Activated naive CD8-positive, alpha-beta T cell (primary cell): ENCODE results near the gene MFSD12.

Source experiments
- H3K27ac Mint-ChIP-seq: one replicate; pipeline ENCODE4 v1.8.0; 2021; ENCODE audit warnings: mixed read lengths
- H3K27me3 Mint-ChIP-seq: one replicate; pipeline ENCODE4 v1.8.0; 2021; ENCODE audit warnings: mixed read lengths
- H3K36me3 Mint-ChIP-seq: one replicate; pipeline ENCODE4 v1.8.0; 2021; ENCODE audit warnings: mixed read lengths
- H3K4me1 Mint-ChIP-seq: one replicate; pipeline ENCODE4 v1.8.0; 2021; ENCODE audit warnings: low read depth, mixed read lengths
- H3K4me3 Mint-ChIP-seq: one replicate; pipeline ENCODE4 v1.8.0; 2021; ENCODE audit warnings: mild to moderate bottlenecking, mixed read lengths
- H3K9me3 Mint-ChIP-seq: one replicate; pipeline ENCODE4 v1.8.0; 2021; ENCODE audit warnings: low read depth, mixed read lengths

MFSD12 gene

DNA sequence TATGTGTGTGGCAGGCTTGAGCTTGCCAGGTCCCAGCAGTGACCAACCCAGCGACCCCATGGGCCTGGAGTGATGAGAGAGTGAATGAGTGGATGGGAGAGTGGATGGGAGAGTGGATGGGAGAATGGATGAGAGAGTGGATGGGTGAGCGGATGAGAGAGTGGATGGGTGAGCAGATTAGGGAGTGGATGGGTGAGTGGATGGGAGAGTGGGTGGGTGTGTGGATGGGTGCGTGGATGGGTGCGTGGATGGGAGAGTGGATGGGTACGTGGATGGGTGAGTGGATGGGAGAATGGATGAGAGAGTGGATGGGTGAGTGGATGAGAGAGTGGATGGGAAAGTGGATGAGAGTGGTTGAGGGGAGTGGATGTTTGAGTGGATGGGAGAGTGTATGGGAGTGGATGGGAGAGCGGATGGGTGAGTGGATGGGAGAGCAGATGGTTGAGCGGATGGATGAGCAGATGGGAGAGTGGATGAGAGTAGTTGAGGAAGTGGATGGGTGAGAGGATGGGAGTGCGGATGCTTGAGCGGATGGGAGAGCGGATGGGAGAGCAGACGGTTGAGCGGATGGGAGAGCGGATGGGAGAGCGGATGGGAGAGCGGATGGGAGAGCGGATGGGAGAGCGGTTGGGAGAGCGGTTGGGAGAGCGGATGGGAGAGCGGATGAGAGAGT is 28.7 kb downstream of the MFSD12 start:
- Mint-ChIP-seq H3K27ac (no peak overlapping the region), H3K4me3 (no peak overlapping the region), H3K27me3 (no peaks in the 10 kb centered on the region), H3K36me3 (no peaks in the 10 kb centered on the region), H3K4me1 (no peaks in the 10 kb centered on the region), H3K9me3 (no peaks in the 10 kb centered on the region)

DNA sequence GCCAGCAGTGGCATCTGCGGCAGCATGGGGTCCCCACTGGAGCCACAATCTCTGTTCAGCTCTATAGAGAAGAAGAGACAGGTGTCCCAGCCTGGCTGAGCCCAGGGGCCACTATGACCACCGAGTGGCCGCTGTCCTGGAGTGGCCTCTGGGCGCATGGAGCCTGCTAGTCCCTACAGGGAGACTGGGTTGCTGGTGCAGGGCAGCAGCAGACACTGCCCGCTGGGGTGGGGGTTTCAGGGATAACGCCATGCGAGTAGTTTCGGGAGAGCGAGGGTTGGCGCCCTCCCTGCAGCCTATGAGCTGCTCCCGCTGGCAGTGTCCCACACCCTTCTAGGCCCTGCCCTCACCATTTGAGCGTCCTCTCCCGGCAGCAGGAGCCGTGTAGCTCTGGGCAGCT is 29.3 kb downstream of the MFSD12 start:
- H3K36me3 Mint-ChIP-seq: no peaks in the 10 kb centered on the region
- H3K9me3 Mint-ChIP-seq: no peaks in the 10 kb centered on the region
- no peaks in the 10 kb centered on the region for H3K27me3 Mint-ChIP-seq
- no peaks in the 10 kb centered on the region for H3K4me1 Mint-ChIP-seq
- H3K4me3 Mint-ChIP-seq: no peak overlapping the region
- no peak overlapping the region for H3K27ac Mint-ChIP-seq

DNA sequence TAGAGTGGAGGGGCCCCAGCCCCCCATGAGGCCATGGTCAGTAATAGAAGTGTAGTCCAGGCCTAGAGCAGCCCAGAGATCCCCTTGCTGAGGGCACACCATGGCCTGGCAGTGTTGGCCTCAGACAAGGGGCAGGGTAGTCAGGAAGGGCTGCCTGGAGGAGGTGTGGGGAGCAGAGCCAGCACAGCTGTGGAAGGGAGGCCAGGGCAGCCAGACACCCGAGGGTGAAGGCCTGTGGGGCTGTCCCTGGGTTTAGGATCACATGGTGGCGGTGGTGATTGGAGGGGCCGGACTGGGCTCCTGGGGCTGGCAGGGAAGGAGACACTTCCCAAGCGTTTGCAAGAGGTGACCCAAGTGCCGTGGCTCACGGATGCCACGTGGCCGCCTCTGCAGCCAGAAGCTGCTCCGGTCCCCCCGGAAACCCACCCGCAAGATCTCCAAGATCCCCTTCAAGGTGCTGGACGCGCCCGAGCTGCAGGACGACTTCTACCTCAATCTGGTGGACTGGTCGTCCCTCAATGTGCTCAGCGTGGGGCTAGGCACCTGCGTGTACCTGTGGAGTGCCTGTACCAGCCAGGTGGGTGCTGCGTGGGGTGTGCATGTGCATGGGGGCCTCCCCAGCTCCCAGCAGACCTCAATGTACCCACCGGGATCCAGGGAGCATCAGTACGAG is 30.0 kb downstream of the MFSD12 start:
- no peak overlapping the region for H3K4me3 Mint-ChIP-seq
- H3K27ac Mint-ChIP-seq: no peak overlapping the region
- H3K4me1 Mint-ChIP-seq: no peaks in the 10 kb centered on the region
- H3K27me3 Mint-ChIP-seq: no peaks in the 10 kb centered on the region
- no peaks in the 10 kb centered on the region for H3K9me3 Mint-ChIP-seq
- H3K36me3 Mint-ChIP-seq: no peaks in the 10 kb centered on the region

DNA sequence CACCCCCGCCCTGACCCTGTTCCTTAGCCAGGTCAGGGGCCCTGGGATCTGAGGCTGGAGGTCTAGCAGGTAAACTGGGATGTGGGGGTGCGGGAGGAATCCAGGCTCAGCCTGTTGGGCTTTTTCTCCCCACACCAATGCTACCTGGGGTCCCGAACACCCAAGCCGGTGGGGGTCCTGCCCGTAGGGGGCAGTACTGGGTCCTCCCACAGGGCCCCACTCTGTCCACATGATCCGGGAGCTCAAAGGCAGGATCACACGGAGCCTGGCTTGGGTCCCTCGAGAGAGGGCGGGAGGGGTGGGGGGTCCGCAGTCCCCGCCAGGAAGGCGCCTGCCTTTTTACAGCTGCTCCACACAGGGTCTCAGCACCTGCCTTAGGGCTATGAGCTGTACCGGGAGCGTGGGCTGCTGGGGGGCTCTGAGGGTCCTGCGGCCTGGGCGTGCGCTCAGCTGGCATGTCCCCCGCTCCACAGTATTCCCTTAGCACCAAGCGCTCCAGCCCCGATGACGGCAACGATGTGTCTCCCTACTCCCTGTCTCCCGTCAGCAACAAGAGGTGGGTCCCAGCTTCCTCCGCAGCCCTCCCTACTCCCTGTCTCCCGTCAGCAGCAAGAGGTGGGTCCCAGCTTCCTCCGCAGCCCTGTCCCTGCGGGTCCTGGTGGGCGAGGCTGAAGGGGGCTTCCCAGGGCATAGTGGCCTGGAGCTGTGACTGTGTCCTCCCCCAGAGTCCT is 30.7 kb downstream of the MFSD12 start:
- no peaks in the 10 kb centered on the region for H3K9me3 Mint-ChIP-seq
- H3K4me3 Mint-ChIP-seq: no peak overlapping the region
- H3K36me3 Mint-ChIP-seq: no peaks in the 10 kb centered on the region
- H3K27me3 Mint-ChIP-seq: no peaks in the 10 kb centered on the region
- H3K4me1 Mint-ChIP-seq: no peaks in the 10 kb centered on the region
- no peak overlapping the region for H3K27ac Mint-ChIP-seq

DNA sequence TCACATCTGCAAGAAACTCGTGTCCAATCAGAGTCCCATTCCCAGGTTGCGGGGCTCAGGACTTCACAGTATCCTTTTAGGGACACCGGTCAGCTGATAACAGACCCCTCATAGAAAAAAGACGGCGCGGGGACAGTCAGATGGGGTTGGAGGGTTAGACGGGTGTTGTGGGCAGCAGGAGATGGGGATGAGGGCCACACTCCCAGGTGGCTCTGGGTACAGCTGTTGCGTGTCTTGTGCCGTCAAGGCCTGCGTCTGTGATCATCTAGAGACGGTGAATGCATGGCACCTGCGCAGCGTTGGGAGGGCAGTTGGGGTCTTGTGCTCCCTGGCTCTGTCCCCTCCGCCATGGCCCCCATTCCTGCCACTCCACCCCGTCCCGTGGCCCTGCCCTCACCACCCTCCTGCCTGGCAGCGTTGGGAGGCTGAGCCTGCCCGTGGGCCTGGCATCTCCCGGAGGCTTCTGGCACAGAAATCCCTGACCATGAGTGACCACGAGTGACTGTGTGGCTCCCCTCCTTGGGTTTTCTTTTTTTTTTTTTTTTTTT is 32.4 kb downstream of the MFSD12 start:
- Mint-ChIP-seq H3K4me3 (no peak overlapping the region), H3K36me3 (peaks cover 4% of the 10 kb centered on the region), H3K9me3 (no peaks in the 10 kb centered on the region), H3K27ac (no peak overlapping the region), H3K4me1 (peaks cover 4% of the 10 kb centered on the region), H3K27me3 (no peaks in the 10 kb centered on the region)

DNA sequence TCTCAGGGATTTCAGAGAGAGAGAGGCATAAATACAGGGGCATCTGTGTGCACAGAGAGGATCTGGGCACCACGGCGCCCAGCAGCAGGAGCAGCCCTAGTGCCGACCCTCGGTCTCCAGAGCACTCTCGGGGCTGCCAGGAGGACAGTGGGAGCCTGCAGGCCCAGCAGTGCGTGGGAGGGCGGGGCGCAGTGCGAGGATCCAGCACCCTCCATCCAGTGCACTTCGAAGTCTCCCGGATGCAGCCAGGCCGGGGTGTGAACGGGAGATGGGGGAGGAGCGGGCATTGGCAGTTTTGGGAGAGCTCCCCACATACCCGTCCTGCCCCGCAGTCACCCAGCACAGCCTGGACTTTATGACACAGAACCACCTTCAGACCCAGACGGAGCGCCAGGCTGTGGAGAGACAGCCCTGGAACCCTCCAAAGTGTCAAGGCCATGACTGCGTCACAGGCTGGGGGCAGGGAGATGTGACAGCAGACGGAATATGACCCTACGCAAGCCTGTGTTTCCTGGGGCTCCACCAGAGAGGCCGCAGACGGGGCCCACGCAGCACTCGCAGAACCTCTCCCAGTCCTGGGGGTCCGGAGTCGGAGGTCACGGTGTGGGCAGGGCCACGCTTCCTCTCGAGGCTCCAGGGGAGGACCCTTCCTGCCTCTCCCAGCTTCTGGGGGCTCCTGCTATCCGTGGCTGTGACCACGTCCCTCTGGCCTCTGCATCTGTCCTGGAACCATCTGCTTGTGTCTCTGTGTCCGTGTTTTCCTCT is 33.1 kb downstream of the MFSD12 start:
- Mint-ChIP-seq H3K4me3 (no peak overlapping the region), H3K4me1 (peaks cover 4% of the 10 kb centered on the region), H3K27me3 (no peaks in the 10 kb centered on the region), H3K9me3 (no peaks in the 10 kb centered on the region), H3K27ac (no peak overlapping the region), H3K36me3 (peaks cover 4% of the 10 kb centered on the region)

DNA sequence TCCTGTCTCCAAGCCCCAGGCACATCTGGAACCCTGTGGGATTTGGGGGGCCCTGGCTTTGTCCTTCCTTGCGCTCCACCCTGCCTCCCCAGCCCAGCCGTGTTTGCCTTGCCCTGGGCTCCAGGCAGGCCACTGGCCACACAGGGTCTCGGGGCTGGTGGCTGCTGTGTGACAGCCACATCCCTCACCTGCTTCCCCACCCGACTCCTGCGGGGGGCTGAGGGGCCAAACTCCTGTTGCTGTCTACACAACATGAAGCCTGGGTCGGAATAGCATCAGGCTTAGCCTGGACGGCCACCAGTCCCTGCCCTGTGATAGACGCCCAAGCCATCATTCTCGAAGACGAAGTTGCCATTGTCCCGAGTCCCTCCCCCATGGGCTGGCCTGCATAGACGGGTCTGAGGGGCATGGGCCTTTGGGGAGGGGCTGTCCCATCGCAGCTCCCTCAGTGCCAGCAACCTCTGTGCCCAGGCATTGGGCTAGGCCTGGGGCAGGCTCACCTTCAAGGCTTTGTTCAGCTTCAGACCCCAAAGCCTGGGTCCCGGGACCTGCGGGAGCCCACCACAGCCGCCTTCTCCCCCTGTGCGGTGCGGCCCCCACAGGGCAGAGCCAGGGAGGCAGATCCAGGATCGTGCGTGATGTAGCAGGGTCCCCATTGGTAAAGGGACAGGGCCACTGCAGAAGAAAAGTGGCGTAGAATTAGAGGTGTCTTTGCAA is 33.9 kb downstream of the MFSD12 start:
- Mint-ChIP-seq H3K36me3 (peaks cover 4% of the 10 kb centered on the region), H3K27ac (no peak overlapping the region), H3K9me3 (no peaks in the 10 kb centered on the region), H3K27me3 (no peaks in the 10 kb centered on the region), H3K4me3 (no peak overlapping the region), H3K4me1 (peaks cover 5% of the 10 kb centered on the region)

DNA sequence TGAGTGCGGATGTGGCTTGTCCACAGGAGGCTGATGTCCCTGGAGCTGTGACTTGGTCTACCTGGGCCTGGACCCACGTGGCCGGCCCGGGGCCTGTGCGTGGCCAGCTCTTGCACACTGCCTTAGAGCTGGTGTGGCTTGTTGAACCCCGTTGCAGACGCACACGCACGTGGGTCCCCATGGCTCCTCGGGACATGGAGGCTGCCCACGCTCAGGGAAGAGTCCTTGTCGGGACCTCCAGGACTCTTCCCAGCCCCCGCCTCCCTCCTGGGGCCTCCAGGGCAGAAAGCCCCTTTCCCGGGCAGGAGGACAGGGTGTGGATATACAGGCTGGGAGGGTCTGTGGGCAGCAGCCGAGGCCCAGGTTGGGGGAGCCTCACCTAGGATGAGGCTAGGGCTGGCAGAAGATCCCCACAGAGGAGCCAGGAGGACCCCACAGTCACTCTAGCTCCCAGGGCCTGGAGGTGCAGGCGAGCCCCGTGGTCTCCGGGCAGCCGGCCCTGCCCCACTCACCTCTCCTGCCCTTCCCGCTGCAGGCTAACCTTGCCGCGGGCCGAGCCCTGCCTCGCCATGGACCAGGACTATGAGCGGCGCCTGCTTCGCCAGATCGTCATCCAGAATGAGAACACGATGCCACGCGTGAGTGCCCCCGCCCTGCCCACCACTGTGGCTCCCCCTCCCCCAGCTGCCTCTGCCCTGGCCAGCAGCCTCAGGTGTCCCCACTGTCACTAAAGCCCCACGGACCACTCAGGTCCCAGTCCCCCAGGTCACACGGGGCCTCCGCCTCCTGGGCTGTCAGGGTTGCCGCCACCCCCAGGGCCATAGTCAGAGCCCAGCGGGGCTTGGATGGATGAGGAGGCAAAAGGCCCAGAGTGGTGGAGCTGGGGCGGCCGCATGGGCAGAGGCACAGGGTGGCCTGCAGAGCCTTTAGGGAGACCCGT is 34.7 kb downstream of the MFSD12 start:
- Mint-ChIP-seq H3K9me3 (no peaks in the 10 kb centered on the region), H3K27me3 (no peaks in the 10 kb centered on the region), H3K27ac (no peak overlapping the region), H3K4me3 (no peak overlapping the region), H3K36me3 (peaks cover 4% of the 10 kb centered on the region), H3K4me1 (peaks cover 10% of the 10 kb centered on the region)

DNA sequence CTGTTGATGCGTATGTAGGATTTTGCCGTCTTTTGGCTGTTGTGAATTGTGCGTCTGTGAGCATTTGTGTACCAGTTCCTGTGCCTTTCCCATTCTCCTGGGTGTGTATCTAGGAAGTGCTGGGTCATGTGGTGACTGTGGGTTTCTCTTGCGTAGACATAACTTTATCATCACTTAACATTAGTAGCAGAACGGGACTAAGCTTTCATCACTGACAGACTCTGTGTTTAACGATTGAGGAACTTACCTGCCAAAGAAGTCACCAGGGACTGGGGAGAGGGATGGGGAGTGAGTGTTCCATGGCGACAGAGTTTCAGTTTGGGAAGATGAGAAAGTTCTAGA is 36.3 kb downstream of the MFSD12 start:
- Mint-ChIP-seq H3K4me1 (peaks cover 17% of the 10 kb centered on the region), H3K27me3 (no peaks in the 10 kb centered on the region), H3K27ac (no peak overlapping the region), H3K9me3 (no peaks in the 10 kb centered on the region), H3K36me3 (peaks cover 4% of the 10 kb centered on the region), H3K4me3 (no peak overlapping the region)

DNA sequence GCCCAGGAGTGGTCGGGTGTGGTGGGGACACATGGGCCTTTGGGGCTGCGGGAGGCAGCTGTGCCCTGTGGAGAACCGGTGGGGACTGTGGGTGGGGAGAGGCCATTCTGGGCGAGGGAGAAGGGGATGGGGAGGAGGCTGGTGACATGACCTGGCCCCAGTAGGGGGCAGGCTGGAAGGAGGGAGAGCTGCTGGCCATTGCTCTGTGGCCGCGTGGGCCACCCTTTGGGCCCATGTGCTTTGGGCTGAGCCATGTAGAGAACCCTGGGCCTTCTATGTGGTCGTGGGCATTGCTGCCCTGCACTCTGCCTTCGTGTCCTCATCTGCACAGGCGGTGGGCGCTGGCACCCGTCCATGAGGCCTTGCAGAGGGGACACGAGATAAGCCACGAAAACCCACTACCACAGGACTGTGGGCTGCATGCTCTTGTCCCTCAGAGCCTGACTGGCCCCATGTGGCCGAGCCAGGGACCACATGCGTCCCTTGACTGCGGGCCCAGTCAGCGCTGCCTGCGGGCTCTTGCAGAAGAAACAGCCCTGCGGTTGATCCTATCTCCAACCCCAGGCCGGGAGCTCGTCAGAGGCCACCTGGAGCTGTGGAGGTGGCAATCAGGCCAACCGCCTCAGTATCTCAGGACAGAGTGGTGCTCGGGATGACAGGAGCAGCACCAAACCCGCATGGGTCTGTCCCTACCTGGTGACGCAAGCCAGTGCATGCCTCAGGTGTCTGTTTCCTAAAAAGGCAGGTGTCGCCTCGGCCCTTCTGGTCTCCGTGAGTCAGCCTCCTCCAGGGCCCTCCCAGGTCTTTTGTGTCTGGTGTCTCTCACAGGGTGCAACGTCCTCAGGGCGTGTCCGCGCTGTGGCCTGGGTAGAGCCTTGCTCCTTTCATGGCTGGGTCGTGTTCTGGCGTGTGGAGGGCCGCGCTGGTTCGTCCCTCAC is 37.0 kb downstream of the MFSD12 start:
- Mint-ChIP-seq H3K4me1 (peaks cover 22% of the 10 kb centered on the region), H3K9me3 (no peaks in the 10 kb centered on the region), H3K27me3 (no peaks in the 10 kb centered on the region), H3K36me3 (peaks cover 4% of the 10 kb centered on the region), H3K27ac (no peak overlapping the region), H3K4me3 (no peak overlapping the region)

DNA sequence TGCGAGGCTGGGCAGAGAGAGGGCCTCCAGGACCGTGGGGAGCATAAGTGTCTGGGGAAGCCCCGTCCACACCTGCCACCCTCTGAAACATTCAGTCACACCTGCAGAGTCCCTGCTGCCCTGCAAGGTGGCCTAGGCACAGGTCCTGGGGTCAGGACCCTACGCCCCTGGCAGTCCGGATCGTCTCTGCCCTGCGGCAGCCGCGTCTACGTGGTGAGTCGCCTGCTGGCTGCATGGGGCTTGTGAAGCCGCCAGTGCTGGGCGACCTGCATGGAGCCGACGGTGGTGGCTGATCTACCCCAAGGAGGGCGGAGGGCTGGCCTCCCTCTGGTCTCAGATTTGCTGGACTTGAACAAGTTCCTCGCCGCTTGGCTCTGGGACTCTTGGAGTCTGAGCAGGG is 38.3 kb downstream of the MFSD12 start:
- Mint-ChIP-seq H3K27ac (no peak overlapping the region), H3K4me1 (peaks cover 30% of the 10 kb centered on the region), H3K4me3 (no peak overlapping the region), H3K27me3 (no peaks in the 10 kb centered on the region), H3K36me3 (peaks cover 4% of the 10 kb centered on the region), H3K9me3 (no peaks in the 10 kb centered on the region)

DNA sequence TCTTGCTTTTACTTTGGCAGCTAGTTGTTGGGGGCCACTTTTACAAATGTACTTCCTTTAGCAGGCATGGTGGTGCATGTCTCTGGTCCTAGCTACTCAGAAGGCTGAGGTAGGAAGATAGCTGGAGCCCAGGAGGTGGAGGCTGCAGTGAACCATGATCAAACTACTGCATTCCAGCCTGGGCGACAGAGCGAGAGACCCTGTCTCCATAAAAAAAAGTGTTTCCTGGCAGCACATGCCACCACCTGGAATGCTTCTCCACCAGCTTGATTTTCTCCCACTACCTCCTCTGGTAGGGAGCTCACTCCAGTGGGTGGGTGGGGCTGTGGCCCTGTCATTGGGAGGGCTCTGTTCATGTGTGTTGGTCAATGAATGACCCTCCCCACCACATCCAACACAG is 38.7 kb downstream of the MFSD12 start:
- H3K36me3 Mint-ChIP-seq: peaks cover 4% of the 10 kb centered on the region
- H3K4me1 Mint-ChIP-seq: peaks cover 31% of the 10 kb centered on the region
- H3K27me3 Mint-ChIP-seq: no peaks in the 10 kb centered on the region
- H3K4me3 Mint-ChIP-seq: no peak overlapping the region
- no peaks in the 10 kb centered on the region for H3K9me3 Mint-ChIP-seq
- no peak overlapping the region for H3K27ac Mint-ChIP-seq

DNA sequence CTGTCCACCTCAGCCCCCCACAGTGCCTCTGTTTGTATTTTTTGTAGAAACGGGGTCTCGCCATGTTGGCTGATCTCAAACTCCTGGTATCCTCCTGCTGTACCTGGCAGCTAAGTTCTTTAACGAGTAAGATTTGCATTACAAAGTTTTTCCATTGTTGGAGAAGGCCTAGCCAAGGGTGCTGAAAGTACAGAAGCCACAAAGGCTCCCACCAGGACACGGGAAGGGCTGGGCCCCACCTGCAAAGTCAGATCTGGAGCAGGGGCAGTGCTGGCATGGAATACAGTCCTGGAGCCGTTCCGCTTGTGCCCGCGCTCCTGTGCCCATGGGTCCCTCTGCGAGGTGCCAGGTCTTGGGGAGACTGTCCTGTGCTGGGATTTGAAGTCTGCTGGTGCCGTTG is 39.1 kb downstream of the MFSD12 start:
- H3K9me3 Mint-ChIP-seq: no peaks in the 10 kb centered on the region
- no peaks in the 10 kb centered on the region for H3K27me3 Mint-ChIP-seq
- peaks cover 31% of the 10 kb centered on the region for H3K4me1 Mint-ChIP-seq
- H3K36me3 Mint-ChIP-seq: peaks cover 4% of the 10 kb centered on the region
- H3K27ac Mint-ChIP-seq: no peak overlapping the region
- H3K4me3 Mint-ChIP-seq: no peak overlapping the region
